HEK293T (cell line): ENCODE data around the gene TSHR.
A peak's percentile ranks its signal among the peaks of the same experiment; 100 is the strongest.

Source experiments
- CTCF ChIA-PET: fragments of 350-600 bp; formaldehyde crosslinking; extraction: SDS; loops from one replicate; lab custom pipeline; 2021; ENCODE audit warnings: antibody characterized with exemption, inconsistent platforms; lab: Yijun Ruan, JAX
- POLR2A ChIA-PET: fragments of 350-600 bp; formaldehyde crosslinking; extraction: SDS; loops from one replicate; lab custom pipeline; 2020; ENCODE audit warnings: antibody characterized with exemption, inconsistent platforms; lab: Yijun Ruan, JAX
- DNase-seq: peaks from one replicate; pipeline ENCODE4 v3.0.0; 2012; ENCODE audit warnings: mixed read lengths; ENCODE audit errors: extremely low spot score
- ARNT ChIP-seq: fragments of 450-650 bp; IDR thresholded peaks from 2 replicates; pipeline ENCODE4 v1.6.1; 2017; ENCODE audit warnings: mild to moderate bottlenecking
- BHLHE40 ChIP-seq: fragments of 450-650 bp; IDR thresholded peaks from 2 replicates; pipeline ENCODE4 v1.6.1; 2016; ENCODE audit warnings: mild to moderate bottlenecking, moderate library complexity, borderline replicate concordance
- CTBP1 ChIP-seq: fragments of 450-650 bp; IDR thresholded peaks from 2 replicates; pipeline ENCODE4 v1.6.1; 2016; ENCODE audit warnings: borderline replicate concordance
- ELF4 ChIP-seq: fragments of 450-650 bp; IDR thresholded peaks from 2 replicates; pipeline ENCODE4 v1.6.1; 2017; ENCODE audit warnings: antibody characterized with exemption
- FOXA1 ChIP-seq: fragments of 450-650 bp; IDR thresholded peaks from 2 replicates; pipeline ENCODE4 v1.6.1; 2016; ENCODE audit warnings: mild to moderate bottlenecking
- FOXK2 ChIP-seq: fragments of 450-650 bp; IDR thresholded peaks from 2 replicates; pipeline ENCODE4 v1.6.1; 2016; ENCODE audit warnings: mild to moderate bottlenecking
- FOXM1 ChIP-seq: fragments of 450-650 bp; IDR thresholded peaks from 2 replicates; pipeline ENCODE4 v1.6.1; 2017; ENCODE audit warnings: mild to moderate bottlenecking, borderline replicate concordance
- HDGF ChIP-seq: fragments of 450-650 bp; IDR thresholded peaks from 2 replicates; pipeline ENCODE4 v1.6.1; 2017; ENCODE audit warnings: antibody characterized with exemption, borderline replicate concordance
- L3MBTL2 ChIP-seq: fragments of 450-650 bp; conservative IDR thresholded peaks from 2 replicates; pipeline ENCODE4 v1.6.1; 2016; ENCODE audit warnings: mild to moderate bottlenecking
- LEF1 ChIP-seq: fragments of 450-650 bp; IDR thresholded peaks from 2 replicates; pipeline ENCODE4 v1.6.1; 2017; ENCODE audit warnings: mild to moderate bottlenecking, borderline replicate concordance
- NFRKB ChIP-seq: fragments of 450-650 bp; IDR thresholded peaks from 2 replicates; pipeline ENCODE4 v1.6.1; 2016; ENCODE audit warnings: mild to moderate bottlenecking, moderate library complexity
- PKNOX1 ChIP-seq: fragments of 450-650 bp; IDR thresholded peaks from 2 replicates; pipeline ENCODE4 v1.6.1; 2016
- SP1 ChIP-seq: fragments of 450-650 bp; IDR thresholded peaks from 2 replicates; pipeline ENCODE4 v1.6.1; 2017
- SUZ12 ChIP-seq: fragments of 450-650 bp; IDR thresholded peaks from 2 replicates; pipeline ENCODE4 v1.6.1; 2016; ENCODE audit warnings: mild to moderate bottlenecking
- TARDBP ChIP-seq: fragments of 450-650 bp; IDR thresholded peaks from 2 replicates; pipeline ENCODE4 v1.6.1; 2016
- ZNF384 ChIP-seq: fragments of 450-650 bp; IDR thresholded peaks from 2 replicates; pipeline ENCODE4 v1.6.1; 2016

The TSHR gene

GRCh38 chr14:81055971-81056370 is 100.5 kb downstream of the TSHR start:
- CTCF ChIA-PET: no interaction called here
- TF ChIP-seq FOXA1 (no peak), SUZ12 (no peak), ELF4 (no peak), FOXK2 (no peak), LEF1 (no peak), SP1 (no peak), BHLHE40 (no peak), HDGF (no peak), FOXM1 (no peak), PKNOX1 (no peak), ARNT (no peak), L3MBTL2 (no peak), CTBP1 (no peak), TARDBP (no peak), ZNF384 (no peak), NFRKB (no peak)
- DNase-seq: no peak
- POLR2A ChIA-PET: no interaction called here

- CTCF ChIA-PET: no interaction called here
- POLR2A ChIA-PET: no interaction called here
- TF ChIP-seq FOXK2 (no peak), L3MBTL2 (no peak), SUZ12 (no peak), TARDBP (no peak), PKNOX1 (no peak), ZNF384 (no peak), CTBP1 (no peak), FOXA1 (no peak), SP1 (no peak)
- DNase-seq: no peak
Measured at GRCh38 chr14:81062380-81062779, 107.0 kb downstream of the TSHR start.

GRCh38 chr14:81062816-81063215 is 107.4 kb downstream of the TSHR start:
- CTCF ChIA-PET: interaction anchor here (1.1 kb wide), 1 partner anchor 66 kb away, joined by 3 read pairs; no protein-coding TSS in a partner anchor
- POLR2A ChIA-PET: no interaction called here
- peak; percentile 12 for DNase-seq
- TF ChIP-seq FOXA1: no peak
- no peak for TF ChIP-seq BHLHE40
- no peak for TF ChIP-seq CTBP1
- no peak for TF ChIP-seq SUZ12

GRCh38 chr14:81066672-81067071 is 111.3 kb downstream of the TSHR start:
- no peak for DNase-seq
- POLR2A ChIA-PET: no interaction called here
- no peak for TF ChIP-seq SUZ12
- TF ChIP-seq HDGF: no peak
- no peak for TF ChIP-seq NFRKB
- no peak for TF ChIP-seq BHLHE40
- no peak for TF ChIP-seq FOXA1
- no peak for TF ChIP-seq L3MBTL2
- no peak for TF ChIP-seq SP1
- no peak for TF ChIP-seq ZNF384
- no peak for TF ChIP-seq ARNT
- no peak for TF ChIP-seq ELF4
- TF ChIP-seq FOXK2: no peak
- TF ChIP-seq FOXM1: no peak
- TF ChIP-seq PKNOX1: no peak
- CTCF ChIA-PET: no interaction called here

- ChIA-PET POLR2A (no interaction called here), CTCF (no interaction called here)
- DNase-seq: no peak
- TF ChIP-seq ARNT (no peak), NFRKB (no peak), LEF1 (no peak), CTBP1 (no peak), L3MBTL2 (no peak), ZNF384 (no peak), SP1 (no peak), BHLHE40 (no peak), FOXM1 (no peak), TARDBP (no peak), PKNOX1 (no peak), SUZ12 (no peak), HDGF (no peak), ELF4 (no peak), FOXA1 (no peak), FOXK2 (no peak)
Measured at GRCh38 chr14:81067156-81067555, 111.7 kb downstream of the TSHR start.

GRCh38 chr14:81068176-81068782 is 112.9 kb downstream of the TSHR start:
- TF ChIP-seq ELF4 (no peak), CTBP1 (no peak), FOXA1 (no peak), SP1 (no peak), LEF1 (no peak), HDGF (no peak), ARNT (no peak), NFRKB (no peak), TARDBP (no peak), L3MBTL2 (no peak), FOXM1 (no peak), ZNF384 (no peak), PKNOX1 (no peak), BHLHE40 (no peak), FOXK2 (no peak), SUZ12 (no peak)
- no peak for DNase-seq
- ChIA-PET CTCF (no interaction called here), POLR2A (no interaction called here)
